Erythroblast (primary cell): ENCODE measurements around the gene AKAP6.
"Not testable (repeated sequence)": the region's sequence is repeated elsewhere in the genome, so short reads cannot be mapped to it uniquely, and the experiment has no call there.

Experiments used
- DNase-seq, 2 experiments: peaks; one replicate each; lab custom pipeline; 2025; lab: John Stamatoyannopoulos, UW
- GATA1 ChIP-seq: IDR thresholded peaks from 2 replicates; pipeline ENCODE4 v1.6.1; 2011; ENCODE audit warnings: low read depth, mild to moderate bottlenecking, control low read depth, low read length, moderate library complexity
- POLR2A ChIP-seq: IDR thresholded peaks from 2 replicates; pipeline ENCODE4 v1.6.1; 2011; ENCODE audit warnings: mild to moderate bottlenecking, low read length

AKAP6 gene

DNA sequence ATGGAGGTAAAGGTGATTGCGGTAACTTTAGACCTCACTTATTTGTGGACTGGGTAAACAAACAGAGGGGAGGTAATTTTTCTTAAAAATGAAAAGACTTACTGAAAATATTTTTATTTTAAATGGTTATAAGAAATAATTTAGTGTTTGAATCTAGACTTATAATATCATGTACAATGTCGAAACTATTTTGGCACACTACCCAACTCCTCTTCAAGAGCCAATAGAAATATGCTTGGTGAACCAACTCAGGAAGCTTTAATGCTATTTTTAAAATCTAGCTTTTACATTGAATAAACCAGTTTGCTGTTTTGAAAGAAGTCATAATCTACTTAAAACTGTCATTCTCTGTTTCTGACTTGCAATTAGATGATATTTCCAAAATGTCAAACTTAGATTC lies 433.8 kb downstream of the AKAP6 start:
- DNase-seq, result no peak
- TF ChIP-seq GATA1, result no peak
- TF ChIP-seq POLR2A, result no peak

DNA sequence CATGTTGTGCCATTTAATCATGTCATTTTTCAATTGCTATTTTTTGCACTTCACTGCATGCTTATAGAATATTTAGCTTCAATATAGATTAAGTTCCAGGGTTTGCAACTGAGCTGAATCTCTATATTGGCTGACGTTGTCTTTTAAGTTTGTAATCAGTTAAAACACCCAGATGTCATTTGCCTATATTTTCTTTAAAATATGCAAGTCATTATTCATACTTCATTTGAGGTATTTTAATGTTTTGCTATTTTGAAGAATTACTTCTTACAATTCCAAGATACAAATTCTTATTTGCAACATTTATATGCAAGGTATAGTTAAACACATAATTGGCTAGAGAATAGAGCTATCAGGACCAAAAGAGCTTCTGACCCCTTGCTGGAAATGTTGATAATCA lies 434.6 kb downstream of the AKAP6 start:
- DNase-seq, result no peak
- TF ChIP-seq POLR2A, result no peak
- no peak for TF ChIP-seq GATA1

GRCh38 chr14:32764131-32764530 lies 435.0 kb downstream of the AKAP6 start:
- TF ChIP-seq GATA1 (no peak), POLR2A (no peak)
- DNase-seq, result no peak

DNA sequence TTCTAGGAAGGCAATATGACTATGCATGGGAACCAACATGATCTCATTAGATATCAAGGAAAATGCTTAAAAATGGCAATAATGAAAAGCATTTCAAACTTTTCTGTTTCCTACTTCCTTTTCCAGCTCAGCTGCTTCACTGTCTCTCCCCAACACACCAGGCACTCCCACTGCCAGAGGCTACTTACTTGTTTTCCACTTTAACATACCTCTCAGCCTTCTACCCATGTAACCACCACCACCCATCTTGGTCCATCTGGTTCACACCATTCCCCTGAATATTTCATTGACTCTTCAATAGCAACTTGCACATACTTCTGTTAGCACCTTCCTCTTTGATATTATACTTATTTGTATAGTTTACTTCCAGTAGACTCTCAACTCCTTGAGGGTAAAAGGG lies 441.3 kb downstream of the AKAP6 start:
- no peak for TF ChIP-seq GATA1
- TF ChIP-seq POLR2A, result no peak
- no peak for DNase-seq

DNA sequence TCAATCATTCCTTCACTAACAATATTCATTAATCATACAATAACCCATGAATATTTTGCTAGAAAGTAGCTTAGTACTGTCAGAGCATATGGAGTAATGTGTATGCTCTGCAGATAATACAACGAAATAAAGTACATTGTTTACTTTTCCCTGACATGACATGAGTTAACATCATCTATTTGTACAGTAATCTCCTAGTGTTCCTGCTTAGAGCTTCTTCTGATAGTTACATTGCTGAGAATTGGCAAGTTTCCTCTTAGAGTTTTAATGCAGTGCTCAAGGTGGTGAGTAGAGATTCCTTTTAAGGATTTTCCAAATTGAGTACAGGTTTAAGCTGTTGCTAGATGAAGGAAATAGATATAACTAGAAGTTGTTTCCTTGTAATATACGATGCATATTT lies 445.1 kb downstream of the AKAP6 start:
- TF ChIP-seq POLR2A (no peak), GATA1 (no peak)
- DNase-seq, result no peak

DNA sequence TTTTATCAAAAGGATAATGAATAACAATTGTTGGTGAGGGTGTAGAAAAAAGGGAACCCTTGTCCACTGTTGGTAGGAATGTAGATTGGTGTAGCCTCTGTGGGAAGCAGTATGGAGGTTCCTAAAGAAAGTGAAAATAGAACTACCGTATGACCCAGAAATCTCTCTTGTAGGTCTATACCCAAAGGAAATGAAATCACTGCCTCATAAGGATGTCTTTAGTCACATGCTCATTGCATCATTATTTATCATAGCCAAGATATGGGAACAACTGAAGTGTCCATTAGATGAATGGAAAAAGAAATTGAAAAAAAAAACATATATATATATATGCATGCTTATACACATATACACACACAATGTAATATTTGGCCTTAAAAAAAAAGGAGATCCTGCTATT lies 450.7 kb downstream of the AKAP6 start:
- DNase-seq, result no peak
- TF ChIP-seq GATA1, result no peak
- no peak for TF ChIP-seq POLR2A

DNA sequence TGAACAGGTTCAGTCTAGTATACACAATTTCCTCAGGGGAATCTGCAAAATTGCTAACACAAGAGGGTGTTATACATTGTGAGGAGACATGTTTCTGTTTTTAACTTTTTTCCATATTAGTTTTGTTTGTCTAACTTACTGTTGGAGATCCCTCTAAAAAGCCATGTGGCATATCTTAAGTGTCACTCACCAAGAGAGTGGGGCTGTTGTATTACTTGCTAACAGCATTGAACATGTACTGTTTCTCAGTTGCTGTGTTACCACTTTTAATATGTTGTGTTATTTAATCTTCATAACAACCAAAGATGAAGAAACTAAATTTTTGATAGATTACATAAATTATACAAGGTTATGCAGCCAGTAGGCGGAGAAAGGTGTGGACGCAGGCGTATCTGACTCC lies 455.3 kb downstream of the AKAP6 start:
- TF ChIP-seq GATA1, result no peak
- TF ChIP-seq POLR2A, result no peak
- no peak for DNase-seq

DNA sequence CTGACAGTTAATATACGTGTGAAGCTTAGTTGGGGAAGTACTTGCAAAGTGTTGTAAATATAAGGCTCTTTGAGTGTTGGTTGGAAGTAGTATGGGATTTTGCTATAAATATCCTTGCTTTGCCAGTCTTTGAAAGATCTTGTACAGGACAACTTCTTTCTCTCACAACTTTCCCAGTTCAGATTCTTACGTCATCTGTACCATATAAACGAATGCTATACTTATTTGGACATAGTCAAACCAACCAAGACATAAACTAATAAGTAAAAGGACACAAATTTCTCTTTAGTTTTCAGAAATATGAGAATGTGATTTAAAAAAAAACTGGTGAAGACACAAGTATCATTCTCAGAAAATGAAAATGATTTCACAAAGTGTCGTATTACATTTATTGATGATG lies 456.5 kb downstream of the AKAP6 start:
- DNase-seq, result no peak
- TF ChIP-seq GATA1 (no peak), POLR2A (no peak)

- TF ChIP-seq GATA1 (no peak), POLR2A (no peak)
- no peak for DNase-seq
Observed at GRCh38 chr14:32786886-32787285, 457.8 kb downstream of the AKAP6 start.

DNA sequence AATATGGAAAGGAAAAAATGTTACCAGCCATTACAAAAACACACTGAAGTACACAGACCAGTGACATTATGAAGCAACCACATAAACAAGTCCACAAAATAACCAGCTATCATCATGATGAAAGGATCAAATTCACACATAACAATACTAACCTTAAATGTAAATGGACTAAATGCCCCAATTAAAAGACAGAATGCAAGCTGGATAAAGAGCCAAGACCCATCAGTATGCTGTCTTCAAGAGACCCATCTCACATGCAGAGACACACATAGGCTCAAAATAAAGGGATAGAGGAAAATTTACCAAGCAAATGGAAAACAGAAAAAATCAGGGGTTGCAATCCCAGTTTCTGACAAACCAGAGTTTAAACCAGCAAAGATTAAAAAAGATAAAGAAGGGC lies 463.9 kb downstream of the AKAP6 start:
- DNase-seq, result not testable (repeated sequence)

DNA sequence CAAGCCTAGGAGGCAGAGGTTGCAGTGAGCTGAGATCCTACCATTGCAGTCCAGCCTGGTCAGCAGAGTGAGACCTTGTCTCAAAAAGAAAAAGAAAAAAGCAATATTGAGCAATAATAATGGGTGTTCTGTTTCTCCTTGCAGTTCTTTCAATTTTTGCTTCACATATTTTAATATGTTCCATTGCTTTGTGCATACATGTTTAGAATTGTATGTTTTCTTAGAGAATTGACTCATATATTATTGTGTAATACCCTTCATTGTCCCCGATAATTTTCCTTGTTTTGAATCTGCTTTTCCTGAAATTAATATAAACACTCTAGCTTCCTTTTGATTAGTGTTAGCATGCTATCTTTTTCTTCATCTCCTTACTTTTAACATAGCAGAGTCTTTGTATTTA lies 471.2 kb downstream of the AKAP6 start:
- TF ChIP-seq POLR2A (no peak), GATA1 (no peak)
- DNase-seq, result no peak

DNA sequence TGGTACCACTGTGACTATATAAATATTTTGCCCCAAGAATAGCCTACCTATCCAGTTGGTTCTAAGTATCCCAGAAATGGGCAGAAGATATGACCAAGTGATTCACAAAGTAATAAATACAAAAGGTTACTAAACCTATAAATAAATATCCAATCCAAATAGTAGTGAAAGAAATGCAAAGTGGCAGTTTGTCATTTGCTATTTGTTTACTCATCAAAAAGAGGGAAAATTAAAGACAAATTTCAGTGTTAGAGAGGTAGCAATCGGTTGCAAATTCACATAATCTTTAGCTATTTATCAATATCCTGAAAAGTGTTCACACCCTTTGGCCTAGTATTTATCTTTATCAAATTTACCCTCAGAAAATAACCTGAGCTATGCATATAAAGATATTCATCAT lies 473.2 kb downstream of the AKAP6 start:
- DNase-seq, result no peak
- TF ChIP-seq POLR2A, result no peak
- TF ChIP-seq GATA1, result no peak

DNA sequence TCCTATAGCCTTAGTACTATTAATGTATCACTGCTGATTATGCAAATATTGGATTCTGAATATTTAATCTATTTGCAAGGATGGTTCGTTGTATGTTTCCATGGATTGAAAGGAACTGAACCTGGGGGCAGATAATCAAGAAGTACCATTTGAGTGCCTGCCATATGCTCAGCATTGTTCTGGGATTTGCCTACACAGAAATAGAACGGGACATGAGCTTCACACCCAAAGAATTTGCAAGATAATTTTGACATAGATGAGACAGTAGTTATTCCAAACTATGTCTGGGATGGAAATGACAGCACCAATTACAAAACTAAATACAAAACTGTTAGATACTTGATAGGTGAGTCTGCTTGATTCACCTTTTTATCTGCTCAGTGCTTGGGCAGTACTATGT lies 476.9 kb downstream of the AKAP6 start:
- no peak for DNase-seq
- TF ChIP-seq GATA1 (no peak), POLR2A (no peak)

DNA sequence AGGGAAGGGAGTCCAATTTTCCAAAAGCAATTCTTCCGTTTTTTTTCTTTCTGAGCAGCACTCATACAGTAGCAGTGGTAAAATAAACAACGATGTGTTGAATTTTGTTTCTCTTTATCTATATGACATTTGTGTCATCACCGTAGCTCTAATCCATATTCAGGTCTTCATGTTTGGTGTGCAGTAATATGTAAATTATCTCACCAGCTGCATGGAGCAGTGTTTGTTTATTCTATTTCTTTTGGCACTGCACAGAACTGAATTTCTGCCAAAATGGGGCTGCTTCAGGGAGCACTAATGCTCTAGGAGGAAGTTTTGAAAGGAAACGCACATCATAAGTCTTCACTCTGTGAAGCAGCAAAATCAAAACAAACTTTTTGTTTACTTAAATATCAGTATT lies 479.5 kb downstream of the AKAP6 start:
- no peak for DNase-seq
- TF ChIP-seq POLR2A (no peak), GATA1 (no peak)

- DNase-seq, result no peak
- no peak for TF ChIP-seq POLR2A
- TF ChIP-seq GATA1, result no peak
Observed at GRCh38 chr14:32809255-32809654, 480.2 kb downstream of the AKAP6 start.

- DNase-seq, result no peak
- TF ChIP-seq GATA1 (no peak), POLR2A (no peak)
Observed at GRCh38 chr14:32813401-32813800, 484.3 kb downstream of the AKAP6 start.
